ENCODE measurements around the gene CDKAL1. TPM values are rescaled to one million over a fixed set of nuclear protein-coding genes. Genes with fewer than 3 reads are reported as not detected.

CDKAL1 gene
- total RNA-seq, 5 donors from 2014 or later (not counting 1 experiment from before 2014, with no cell fraction given), result 18.8 to 29.9 (median 20.5) TPM

- Histone ChIP-seq H3K27ac (ENCODE audit: low read length) (no peak overlapping the region), H3K36me3 (ENCODE audit: control insufficient read depth in 2 of 2, extremely low read depth in 1 of 2, insufficient read depth in 1 of 2, low read length in 1 of 2) (no peaks in the 10 kb centered on the region), H3K4me1 (ENCODE audit: control insufficient read depth in 1 of 2, extremely low read depth in 1 of 2, insufficient read depth in 2 of 2, low read length in 2 of 2) (no peaks in the 10 kb centered on the region), H3K4me3 (ENCODE audit: control insufficient read depth in 1 of 2, extremely low read depth in 1 of 2, low read length in 1 of 2) (no peak overlapping the region), H3K9me3 (no peaks in the 10 kb centered on the region), H3K27me3 (replicated peaks in 1 of 2; ENCODE audit: control insufficient read depth in 2 of 2, extremely low read depth in 1 of 2, insufficient read depth in 2 of 2, low read length in 1 of 2) (no peaks in the 10 kb centered on the region)
- POLR2A ChIA-PET, result interaction anchor here in 1 of 2 donors (0.7 kb wide), 1 partner anchor 139 kb away, joined by 3 read pairs; no protein-coding TSS in a partner anchor
- Mint-ChIP-seq H3K36me3 (peaks cover 37% of the 10 kb centered on the region), H3K4me3 (no peak overlapping the region), H3K27ac (no peak overlapping the region), H3K9me3 (no peaks in the 10 kb centered on the region), H3K27me3 (no peaks in the 10 kb centered on the region), H3K4me1 (no peaks in the 10 kb centered on the region)
- no peak for ATAC-seq (replicated peaks in 1 of 4)
- no peak for DNase-seq
- no CpG with 5 or more reads among the region's 3 CpGs for WGBS (ENCODE audit: insufficient coverage)
- CTCF ChIA-PET, result no interaction called here
Measured at GRCh38 chr6:21107796-21108195, 573.5 kb downstream of the CDKAL1 start.

GRCh38 chr6:21109391-21110178 lies 575.3 kb downstream of the CDKAL1 start:
- Histone ChIP-seq H3K4me1 (ENCODE audit: control insufficient read depth in 1 of 2, extremely low read depth in 1 of 2, insufficient read depth in 2 of 2, low read length in 2 of 2) (no peaks in the 10 kb centered on the region), H3K4me3 (ENCODE audit: control insufficient read depth in 1 of 2, extremely low read depth in 1 of 2, low read length in 1 of 2) (no peak overlapping the region), H3K36me3 (ENCODE audit: control insufficient read depth in 2 of 2, extremely low read depth in 1 of 2, insufficient read depth in 1 of 2, low read length in 1 of 2) (no peaks in the 10 kb centered on the region), H3K27me3 (replicated peaks in 1 of 2; ENCODE audit: control insufficient read depth in 2 of 2, extremely low read depth in 1 of 2, insufficient read depth in 2 of 2, low read length in 1 of 2) (no peaks in the 10 kb centered on the region), H3K27ac (ENCODE audit: low read length) (no peak overlapping the region), H3K9me3 (no peaks in the 10 kb centered on the region)
- Mint-ChIP-seq H3K9me3 (no peaks in the 10 kb centered on the region), H3K27me3 (no peaks in the 10 kb centered on the region), H3K4me1 (no peaks in the 10 kb centered on the region), H3K27ac (no peak overlapping the region), H3K4me3 (no peak overlapping the region), H3K36me3 (peaks cover 31% of the 10 kb centered on the region)
- ATAC-seq (replicated peaks in 1 of 4), result no peak
- DNase-seq, result no peak
- CTCF ChIA-PET, result no interaction called here
- WGBS (ENCODE audit: insufficient coverage), result 100% methylated on average over 2 of the region's 5 CpGs
- POLR2A ChIA-PET, result interaction anchor here in 1 of 2 donors (0.6 kb wide), 1 partner anchor 338 kb away, joined by 6 read pairs; no protein-coding TSS in a partner anchor

DNA sequence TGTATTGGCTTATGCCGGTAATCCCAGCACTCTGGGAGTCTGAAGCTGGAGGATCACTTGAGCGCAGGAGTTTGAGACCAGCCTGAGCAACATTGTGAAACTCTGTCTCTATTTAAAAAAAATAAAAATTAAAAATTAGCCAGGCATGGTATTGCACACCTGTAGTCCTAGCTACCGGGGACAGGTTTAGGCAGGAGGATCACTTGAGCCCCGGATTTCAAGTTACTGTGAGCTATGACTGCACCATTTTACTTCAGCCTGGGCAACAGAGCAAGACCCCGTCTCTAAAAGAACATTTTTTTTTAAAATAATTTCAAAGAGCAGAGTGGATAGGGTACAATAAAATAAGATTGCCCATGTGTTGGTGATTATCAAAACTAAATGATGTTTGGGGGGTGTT lies 576.4 kb downstream of the CDKAL1 start:
- Mint-ChIP-seq H3K27me3 (no peaks in the 10 kb centered on the region), H3K27ac (no peak overlapping the region), H3K36me3 (peaks cover 23% of the 10 kb centered on the region), H3K4me3 (no peak overlapping the region), H3K4me1 (no peaks in the 10 kb centered on the region), H3K9me3 (no peaks in the 10 kb centered on the region)
- Histone ChIP-seq H3K27ac (ENCODE audit: low read length) (no peak overlapping the region), H3K27me3 (replicated peaks in 1 of 2; ENCODE audit: control insufficient read depth in 2 of 2, extremely low read depth in 1 of 2, insufficient read depth in 2 of 2, low read length in 1 of 2) (no peaks in the 10 kb centered on the region), H3K9me3 (no peaks in the 10 kb centered on the region), H3K4me3 (ENCODE audit: control insufficient read depth in 1 of 2, extremely low read depth in 1 of 2, low read length in 1 of 2) (no peak overlapping the region), H3K36me3 (ENCODE audit: control insufficient read depth in 2 of 2, extremely low read depth in 1 of 2, insufficient read depth in 1 of 2, low read length in 1 of 2) (no peaks in the 10 kb centered on the region), H3K4me1 (ENCODE audit: control insufficient read depth in 1 of 2, extremely low read depth in 1 of 2, insufficient read depth in 2 of 2, low read length in 2 of 2) (no peaks in the 10 kb centered on the region)
- ATAC-seq (replicated peaks in 1 of 4) (no peak), DNase-seq (no peak)
- ChIA-PET POLR2A (no interaction called here), CTCF (no interaction called here)
- 100% methylated on average over 2 of the region's 5 CpGs for WGBS (ENCODE audit: insufficient coverage)

- H3K4me3 Mint-ChIP-seq, result no peak overlapping the region
- ATAC-seq (replicated peaks in 1 of 4), result no peak
- DNase-seq, result no peak
Measured at GRCh38 chr6:21111093-21111725, 577.0 kb downstream of the CDKAL1 start.

GRCh38 chr6:21115111-21115510 lies 580.9 kb downstream of the CDKAL1 start:
- no peaks in the 10 kb centered on the region for H3K27me3 ChIP-seq (replicated peaks in 1 of 2; ENCODE audit: control insufficient read depth in 2 of 2, extremely low read depth in 1 of 2, insufficient read depth in 2 of 2, low read length in 1 of 2)
- no peaks in the 10 kb centered on the region for H3K36me3 ChIP-seq (ENCODE audit: control insufficient read depth in 2 of 2, extremely low read depth in 1 of 2, insufficient read depth in 1 of 2, low read length in 1 of 2)
- H3K27ac ChIP-seq (ENCODE audit: low read length), result no peak overlapping the region
- H3K27me3 Mint-ChIP-seq, result no peaks in the 10 kb centered on the region
- 100% methylated on average over 2 of the region's 2 CpGs for WGBS (ENCODE audit: insufficient coverage)
- no peak overlapping the region for H3K4me3 ChIP-seq (ENCODE audit: control insufficient read depth in 1 of 2, extremely low read depth in 1 of 2, low read length in 1 of 2)
- ChIA-PET POLR2A (no interaction called here), CTCF (no interaction called here)
- H3K4me3 Mint-ChIP-seq, result no peak overlapping the region
- H3K27ac Mint-ChIP-seq, result no peak overlapping the region
- ATAC-seq (replicated peaks in 1 of 4) (no peak), DNase-seq (no peak)
- no peaks in the 10 kb centered on the region for H3K9me3 Mint-ChIP-seq
- no peaks in the 10 kb centered on the region for H3K9me3 ChIP-seq
- peaks cover 26% of the 10 kb centered on the region for H3K36me3 Mint-ChIP-seq
- H3K4me1 ChIP-seq (ENCODE audit: control insufficient read depth in 1 of 2, extremely low read depth in 1 of 2, insufficient read depth in 2 of 2, low read length in 2 of 2), result no peaks in the 10 kb centered on the region
- H3K4me1 Mint-ChIP-seq, result no peaks in the 10 kb centered on the region

More at GRCh38 chr6:21111093-21111725, 577.0 kb downstream of the CDKAL1 start:
- no peak overlapping the region for H3K4me3 ChIP-seq (ENCODE audit: control insufficient read depth in 1 of 2, extremely low read depth in 1 of 2, low read length in 1 of 2)
- CTCF ChIA-PET, result no interaction called here
- no peaks in the 10 kb centered on the region for H3K4me1 ChIP-seq (ENCODE audit: control insufficient read depth in 1 of 2, extremely low read depth in 1 of 2, insufficient read depth in 2 of 2, low read length in 2 of 2)
- POLR2A ChIA-PET, result no interaction called here
- no peaks in the 10 kb centered on the region for H3K27me3 ChIP-seq (replicated peaks in 1 of 2; ENCODE audit: control insufficient read depth in 2 of 2, extremely low read depth in 1 of 2, insufficient read depth in 2 of 2, low read length in 1 of 2)
- peaks cover 23% of the 10 kb centered on the region for H3K36me3 Mint-ChIP-seq
- WGBS (ENCODE audit: insufficient coverage), result no CpG with 5 or more reads among the region's 4 CpGs
- H3K27ac ChIP-seq (ENCODE audit: low read length), result no peak overlapping the region
- no peaks in the 10 kb centered on the region for H3K27me3 Mint-ChIP-seq
- H3K36me3 ChIP-seq (ENCODE audit: control insufficient read depth in 2 of 2, extremely low read depth in 1 of 2, insufficient read depth in 1 of 2, low read length in 1 of 2), result no peaks in the 10 kb centered on the region
- no peaks in the 10 kb centered on the region for H3K4me1 Mint-ChIP-seq
- no peak overlapping the region for H3K27ac Mint-ChIP-seq
- no peaks in the 10 kb centered on the region for H3K9me3 ChIP-seq
- no peaks in the 10 kb centered on the region for H3K9me3 Mint-ChIP-seq

GRCh38 chr6:21116736-21117135 lies 582.5 kb downstream of the CDKAL1 start:
- H3K27me3 ChIP-seq (replicated peaks in 1 of 2; ENCODE audit: control insufficient read depth in 2 of 2, extremely low read depth in 1 of 2, insufficient read depth in 2 of 2, low read length in 1 of 2), result no peaks in the 10 kb centered on the region
- no peaks in the 10 kb centered on the region for H3K27me3 Mint-ChIP-seq
- DNase-seq, result no peak
- no peak for ATAC-seq (replicated peaks in 1 of 4)
- H3K27ac Mint-ChIP-seq, result no peak overlapping the region
- peaks cover 18% of the 10 kb centered on the region for H3K36me3 Mint-ChIP-seq
- no peaks in the 10 kb centered on the region for H3K4me1 ChIP-seq (ENCODE audit: control insufficient read depth in 1 of 2, extremely low read depth in 1 of 2, insufficient read depth in 2 of 2, low read length in 2 of 2)
- H3K4me3 Mint-ChIP-seq, result no peak overlapping the region
- no peaks in the 10 kb centered on the region for H3K36me3 ChIP-seq (ENCODE audit: control insufficient read depth in 2 of 2, extremely low read depth in 1 of 2, insufficient read depth in 1 of 2, low read length in 1 of 2)
- no peaks in the 10 kb centered on the region for H3K9me3 ChIP-seq
- no peaks in the 10 kb centered on the region for H3K9me3 Mint-ChIP-seq
- H3K4me1 Mint-ChIP-seq, result no peaks in the 10 kb centered on the region
- ChIA-PET POLR2A (no interaction called here), CTCF (no interaction called here)
- no peak overlapping the region for H3K4me3 ChIP-seq (ENCODE audit: control insufficient read depth in 1 of 2, extremely low read depth in 1 of 2, low read length in 1 of 2)
- WGBS (ENCODE audit: insufficient coverage), result 86% methylated on average over 1 of the region's 3 CpGs
- no peak overlapping the region for H3K27ac ChIP-seq (ENCODE audit: low read length)

All from T-cell (primary cell).